ENCODE results near the gene SULT1A3. TPM values are rescaled to one million over a fixed set of nuclear protein-coding genes. Genes with fewer than 3 reads are reported as not detected.
"Not testable (repeated sequence)": the region's sequence is repeated elsewhere in the genome, so short reads cannot be mapped to it uniquely, and the experiment has no call there.

Gene SULT1A3
- total RNA-seq, 1 experiment from 2014 or later = 21.5 TPM

- H3K9ac ChIP-seq (ENCODE audit: extremely low read depth, insufficient read length, low read length); H2BK15ac ChIP-seq (ENCODE audit: low read depth, low read length); H3K27me3 Mint-ChIP-seq (ENCODE audit: low read depth); H3K4me1 ChIP-seq (ENCODE audit: insufficient read depth, low read length); H3K56ac ChIP-seq (ENCODE audit: insufficient read length, low read depth, low read length); H3K23me2 ChIP-seq (ENCODE audit: insufficient read length, low read depth, low read length, poor library complexity, severe bottlenecking); H3K4me1 Mint-ChIP-seq; H3K79me1 ChIP-seq (ENCODE audit: insufficient read depth, low read depth, low read length, poor library complexity, severe bottlenecking); H2AK5ac ChIP-seq (ENCODE audit: insufficient read length, low read length); H3K9me3 ChIP-seq (ENCODE audit: control insufficient read depth, low read depth, low read length); H3K4me3 Mint-ChIP-seq; H3K4ac ChIP-seq (ENCODE audit: low read depth, low read length); H4K8ac ChIP-seq (replicated peaks; ENCODE audit: insufficient read length, low read depth, low read length); H3K27me3 ChIP-seq (ENCODE audit: insufficient read depth, low read length); H2BK12ac ChIP-seq (ENCODE audit: insufficient read length, low read depth, low read length); H3K79me2 ChIP-seq (ENCODE audit: insufficient read depth, low read length); H4K91ac ChIP-seq (ENCODE audit: insufficient read length, low read depth, low read length); H2BK20ac ChIP-seq (ENCODE audit: low read depth, low read length, poor library complexity, severe bottlenecking); H3K14ac ChIP-seq (ENCODE audit: insufficient read depth, low read length); DNase-seq; H3K27ac ChIP-seq (ENCODE audit: insufficient read length, low read depth, low read length); H4K20me1 ChIP-seq (ENCODE audit: control insufficient read depth, insufficient read depth, insufficient read length); H3K27ac Mint-ChIP-seq; H3K18ac ChIP-seq (ENCODE audit: insufficient read length, low read depth, low read length); H4K5ac ChIP-seq (ENCODE audit: insufficient read length, low read depth, low read length); H2AFZ ChIP-seq (ENCODE audit: low read length); H3K9me3 Mint-ChIP-seq; H3K36me3 Mint-ChIP-seq (ENCODE audit: insufficient read depth in 1 of 3, low read depth in 3 of 3); H3T11ph ChIP-seq (ENCODE audit: low read length); H3K23ac ChIP-seq (ENCODE audit: insufficient read length, low read depth, low read length); H2BK120ac ChIP-seq (ENCODE audit: low read depth, low read length, poor library complexity, severe bottlenecking); H2BK5ac ChIP-seq (ENCODE audit: insufficient read length, low read length): not testable (repeated sequence)
- H3K4me2 ChIP-seq (ENCODE audit: insufficient read depth, insufficient read length, low read length) = peak overlapping the region; percentile 37
- no CpG with 5 or more reads among the region's 60 CpGs for WGBS (ENCODE audit: extremely low coverage, insufficient read length, low lambda C conversion rate)
These were observed 4.7 kb upstream of the SULT1A3 start for GRCh38 chr16:30194172-30194925.

- H3K4me2 ChIP-seq (ENCODE audit: insufficient read depth, insufficient read length, low read length); H3K27me3 ChIP-seq (ENCODE audit: insufficient read depth, low read length); H3K27me3 Mint-ChIP-seq (ENCODE audit: low read depth); H3K4me1 ChIP-seq (ENCODE audit: insufficient read depth, low read length); H3K79me2 ChIP-seq (ENCODE audit: insufficient read depth, low read length); H3K9me3 ChIP-seq (ENCODE audit: control insufficient read depth, low read depth, low read length); H3K4me1 Mint-ChIP-seq; H4K91ac ChIP-seq (ENCODE audit: insufficient read length, low read depth, low read length); H3K27ac Mint-ChIP-seq; H2BK120ac ChIP-seq (ENCODE audit: low read depth, low read length, poor library complexity, severe bottlenecking); H2AFZ ChIP-seq (ENCODE audit: low read length); H3T11ph ChIP-seq (ENCODE audit: low read length); H3K18ac ChIP-seq (ENCODE audit: insufficient read length, low read depth, low read length); H3K23me2 ChIP-seq (ENCODE audit: insufficient read length, low read depth, low read length, poor library complexity, severe bottlenecking); H3K9ac ChIP-seq (ENCODE audit: extremely low read depth, insufficient read length, low read length); H2BK12ac ChIP-seq (ENCODE audit: insufficient read length, low read depth, low read length); H4K8ac ChIP-seq (replicated peaks; ENCODE audit: insufficient read length, low read depth, low read length); H3K23ac ChIP-seq (ENCODE audit: insufficient read length, low read depth, low read length); H3K14ac ChIP-seq (ENCODE audit: insufficient read depth, low read length); H2BK20ac ChIP-seq (ENCODE audit: low read depth, low read length, poor library complexity, severe bottlenecking); H4K5ac ChIP-seq (ENCODE audit: insufficient read length, low read depth, low read length); H4K20me1 ChIP-seq (ENCODE audit: control insufficient read depth, insufficient read depth, insufficient read length); H2BK5ac ChIP-seq (ENCODE audit: insufficient read length, low read length); H3K4me3 Mint-ChIP-seq; H2BK15ac ChIP-seq (ENCODE audit: low read depth, low read length); H3K56ac ChIP-seq (ENCODE audit: insufficient read length, low read depth, low read length); H2AK5ac ChIP-seq (ENCODE audit: insufficient read length, low read length); H3K9me3 Mint-ChIP-seq; H3K36me3 Mint-ChIP-seq (ENCODE audit: insufficient read depth in 1 of 3, low read depth in 3 of 3); H3K79me1 ChIP-seq (ENCODE audit: insufficient read depth, low read depth, low read length, poor library complexity, severe bottlenecking); DNase-seq; H3K4ac ChIP-seq (ENCODE audit: low read depth, low read length); H3K27ac ChIP-seq (ENCODE audit: insufficient read length, low read depth, low read length): not testable (repeated sequence)
- no CpG with 5 or more reads among the region's 2 CpGs for WGBS (ENCODE audit: extremely low coverage, insufficient read length, low lambda C conversion rate)
These were observed 2.1 kb upstream of the SULT1A3 start for GRCh38 chr16:30197001-30197400.
